Measurements from ENCODE around the gene PEA15.

DNA sequence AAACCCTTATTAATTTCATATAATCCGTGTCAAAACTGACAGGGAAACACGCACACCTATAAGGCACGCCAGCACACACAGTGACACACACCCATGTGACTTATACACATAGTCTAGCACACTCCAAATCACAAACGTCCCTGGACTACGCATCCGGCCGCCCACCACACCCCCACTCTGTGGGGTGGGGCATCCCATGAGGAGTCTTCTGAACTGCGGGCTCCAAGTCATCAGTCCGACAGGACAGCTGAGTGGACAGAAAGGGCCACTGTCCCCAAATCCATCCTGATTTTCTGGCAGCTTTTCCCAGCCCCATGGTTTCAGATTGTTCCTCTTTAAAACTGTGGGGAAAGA, 829 bp downstream of the PEA15 start:
- TF ChIP-seq, protein P1, sequence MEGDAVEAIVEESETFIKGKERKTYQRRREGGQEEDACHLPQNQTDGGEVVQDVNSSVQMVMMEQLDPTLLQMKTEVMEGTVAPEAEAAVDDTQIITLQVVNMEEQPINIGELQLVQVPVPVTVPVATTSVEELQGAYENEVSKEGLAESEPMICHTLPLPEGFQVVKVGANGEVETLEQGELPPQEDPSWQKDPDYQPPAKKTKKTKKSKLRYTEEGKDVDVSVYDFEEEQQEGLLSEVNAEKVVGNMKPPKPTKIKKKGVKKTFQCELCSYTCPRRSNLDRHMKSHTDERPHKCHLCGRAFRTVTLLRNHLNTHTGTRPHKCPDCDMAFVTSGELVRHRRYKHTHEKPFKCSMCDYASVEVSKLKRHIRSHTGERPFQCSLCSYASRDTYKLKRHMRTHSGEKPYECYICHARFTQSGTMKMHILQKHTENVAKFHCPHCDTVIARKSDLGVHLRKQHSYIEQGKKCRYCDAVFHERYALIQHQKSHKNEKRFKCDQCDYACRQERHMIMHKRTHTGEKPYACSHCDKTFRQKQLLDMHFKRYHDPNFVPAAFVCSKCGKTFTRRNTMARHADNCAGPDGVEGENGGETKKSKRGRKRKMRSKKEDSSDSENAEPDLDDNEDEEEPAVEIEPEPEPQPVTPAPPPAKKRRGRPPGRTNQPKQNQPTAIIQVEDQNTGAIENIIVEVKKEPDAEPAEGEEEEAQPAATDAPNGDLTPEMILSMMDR (conservative IDR thresholded peaks at IDR 0.05 in 1 of 2, IDR thresholded peaks at IDR 0.05 in 1 of 2; ENCODE audit: low read depth in 1 of 2, low read length in 2 of 2), result no peak
- TF ChIP-seq EZH2 (IDR thresholded peaks at IDR 0.05; ENCODE audit: low read length, missing control alignments), result no peak
